ENCODE results near the gene SOCS4.

The SOCS4 gene

GRCh38 chr14:55084401-55085059 is 57.5 kb downstream of the SOCS4 start:
- H3K27ac ChIP-seq, result no peak overlapping the region

GRCh38 chr14:55085060-55085660 is 58.1 kb downstream of the SOCS4 start:
- no peak for TF ChIP-seq CTCF (conservative IDR thresholded peaks at IDR 0.05)
- no peak overlapping the region for H3K27ac ChIP-seq

More at GRCh38 chr14:55084401-55085059, 57.5 kb downstream of the SOCS4 start:
- no peak for TF ChIP-seq CTCF (conservative IDR thresholded peaks at IDR 0.05)

GRCh38 chr14:55086938-55087337 is 59.9 kb downstream of the SOCS4 start:
- H3K27ac ChIP-seq, result no peak overlapping the region
- no peak for TF ChIP-seq CTCF (conservative IDR thresholded peaks at IDR 0.05)

GRCh38 chr14:55088356-55088755 is 61.3 kb downstream of the SOCS4 start:
- no peak for TF ChIP-seq CTCF (conservative IDR thresholded peaks at IDR 0.05)
- no peak overlapping the region for H3K27ac ChIP-seq

- no peak for TF ChIP-seq CTCF (conservative IDR thresholded peaks at IDR 0.05)
- H3K27ac ChIP-seq, result no peak overlapping the region
These were observed 65.3 kb downstream of the SOCS4 start for GRCh38 chr14:55092341-55092740.

- no peak for TF ChIP-seq CTCF (conservative IDR thresholded peaks at IDR 0.05)
- no peak overlapping the region for H3K27ac ChIP-seq
These were observed 67.5 kb downstream of the SOCS4 start for GRCh38 chr14:55094292-55095157.

- H3K27ac ChIP-seq, result no peak overlapping the region
- TF ChIP-seq CTCF (conservative IDR thresholded peaks at IDR 0.05), result no peak
These were observed 71.0 kb downstream of the SOCS4 start for GRCh38 chr14:55097881-55098560.
